Left lung (tissue), 10 donors: Measurements from ENCODE around the gene HSFX3. TPM values are rescaled to one million over a fixed set of nuclear protein-coding genes. Genes with fewer than 3 reads are reported as not detected.
A peak's percentile ranks its signal among the peaks of the same experiment; 100 is the strongest.

Source experiments
- ATAC-seq: fragments of 200-7000 bp; cut with Tn5 transposase; one replicate; pipeline ENCODE4 v1.9.1; 2020; ENCODE audit warnings: moderate library complexity
- DNase-seq, 4 donors: peaks; one replicate each; pipeline ENCODE4 v3.0.0-alpha.2; 2013 to 2020
- H3K27ac ChIP-seq, 2 donors: fragments of 200-600 bp; sonication (generic) in 1 of 2; one replicate each; pipeline versions ENCODE4 v1.5.0 to v1.8.0; 2020 to 2021
- H3K27me3 ChIP-seq, 2 donors: fragments of 200-600 bp; sonication (generic) in 1 of 2; one replicate each; pipeline versions ENCODE4 v1.5.0 to v1.8.0; 2020 to 2021
- H3K36me3 ChIP-seq, 2 donors: fragments of 200-600 bp; sonication (generic) in 1 of 2; one replicate each; pipeline versions ENCODE4 v1.5.0 to v1.8.0; 2020 to 2021
- H3K4me1 ChIP-seq, 2 donors: fragments of 200-600 bp; one replicate each; pipeline ENCODE4 v1.8.0; 2021
- H3K4me3 ChIP-seq, 2 donors: fragments of 200-600 bp; sonication (generic) in 1 of 2; one replicate each; pipeline versions ENCODE4 v1.5.0 to v1.8.0; 2020 to 2021; ENCODE audit warnings: mild to moderate bottlenecking in 1 of 2
- H3K9me3 ChIP-seq, 2 donors: fragments of 200-600 bp; sonication (generic) in 1 of 2; one replicate each; pipeline versions ENCODE4 v1.5.0 to v1.8.0; 2020 to 2021
- intact Hi-C, 2 donors: fragments of 100-400 bp; cut with DNase I; formaldehyde crosslinking; loops; one replicate each; pipeline versions ENCODE4 v1.11.2 to v1.14.2; 2022
- polyA plus RNA-seq, 6 donors: library from polyadenylated mRNA; unstranded; fragments of 120-200 nt; gene quantifications; one replicate each; pipeline ENCODE4 v1.2.1, GENCODE V29; 2013; ENCODE audit not compliant: insufficient read length in 6 of 6
- total RNA-seq, 2 donors: library from RNA; stranded (reverse); fragmentation: NEBNext Ultra II Directional; extraction: Animal tissue kit (Norgen Biotek cat#: 25700); gene quantifications; one replicate each; pipeline ENCODE4 v1.2.1, GENCODE V29; 2021
- TF ChIP-seq, protein P1 (sequence below), 2 donors: fragments of 200-600 bp; sonication (generic) in 1 of 2; IDR thresholded peaks; one replicate each; pipeline versions ENCODE4 v1.5.0 to v1.8.0; 2021; ENCODE audit warnings: antibody characterized with exemption in 2 of 2
- donor health status: DM: no; HTN: yes; CAD: no.
- donor health status: DM: no; HTN: no; CAD: no.

HSFX3 gene
- total and polyA plus RNA-seq, 8 donors, result not detected

DNA sequence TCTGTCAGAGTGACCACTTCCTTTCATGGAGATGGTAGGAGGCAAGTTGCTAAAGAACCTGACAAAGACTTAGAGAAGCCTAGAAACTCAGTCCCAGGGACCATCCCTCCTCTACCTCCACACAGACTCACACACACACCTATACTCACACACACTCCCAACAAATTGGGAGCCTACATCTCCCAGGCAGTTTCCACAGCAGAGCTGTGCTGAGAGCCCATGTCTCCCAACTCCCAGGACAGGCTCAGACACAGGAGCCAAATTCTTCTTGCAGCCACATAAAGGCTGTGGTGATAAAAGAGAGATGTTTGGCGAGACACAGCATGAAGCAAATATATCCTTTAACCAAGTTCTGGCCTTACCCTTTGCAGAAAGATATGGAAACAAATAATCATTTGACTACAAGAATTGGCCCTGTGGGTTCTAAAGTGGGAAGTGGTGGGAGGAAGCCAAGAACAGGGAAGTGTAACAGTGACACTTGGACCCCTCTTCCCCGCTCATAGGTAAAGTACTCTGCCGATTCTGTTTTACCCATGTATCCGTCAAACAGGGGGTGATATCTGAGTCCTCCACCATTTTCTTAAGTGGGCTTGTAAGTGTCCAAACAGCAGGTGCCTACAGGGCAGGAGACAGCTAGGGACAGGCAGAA lies 33.6 kb downstream of the HSFX3 start:
- TF ChIP-seq, protein P1, sequence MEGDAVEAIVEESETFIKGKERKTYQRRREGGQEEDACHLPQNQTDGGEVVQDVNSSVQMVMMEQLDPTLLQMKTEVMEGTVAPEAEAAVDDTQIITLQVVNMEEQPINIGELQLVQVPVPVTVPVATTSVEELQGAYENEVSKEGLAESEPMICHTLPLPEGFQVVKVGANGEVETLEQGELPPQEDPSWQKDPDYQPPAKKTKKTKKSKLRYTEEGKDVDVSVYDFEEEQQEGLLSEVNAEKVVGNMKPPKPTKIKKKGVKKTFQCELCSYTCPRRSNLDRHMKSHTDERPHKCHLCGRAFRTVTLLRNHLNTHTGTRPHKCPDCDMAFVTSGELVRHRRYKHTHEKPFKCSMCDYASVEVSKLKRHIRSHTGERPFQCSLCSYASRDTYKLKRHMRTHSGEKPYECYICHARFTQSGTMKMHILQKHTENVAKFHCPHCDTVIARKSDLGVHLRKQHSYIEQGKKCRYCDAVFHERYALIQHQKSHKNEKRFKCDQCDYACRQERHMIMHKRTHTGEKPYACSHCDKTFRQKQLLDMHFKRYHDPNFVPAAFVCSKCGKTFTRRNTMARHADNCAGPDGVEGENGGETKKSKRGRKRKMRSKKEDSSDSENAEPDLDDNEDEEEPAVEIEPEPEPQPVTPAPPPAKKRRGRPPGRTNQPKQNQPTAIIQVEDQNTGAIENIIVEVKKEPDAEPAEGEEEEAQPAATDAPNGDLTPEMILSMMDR (IDR thresholded peaks at IDR 0.05), result no peak
- Histone ChIP-seq H3K27me3 (peaks cover 0 to 5% of the 10 kb centered on the region in 2 donors), H3K9me3 (no peaks in the 10 kb centered on the region), H3K36me3 (no peaks in the 10 kb centered on the region), H3K27ac (no peak overlapping the region), H3K4me1 (no peaks in the 10 kb centered on the region), H3K4me3 (no peak overlapping the region)
- DNase-seq, result no peak
- intact Hi-C loops, result no loop called here
- no peak for ATAC-seq

DNA sequence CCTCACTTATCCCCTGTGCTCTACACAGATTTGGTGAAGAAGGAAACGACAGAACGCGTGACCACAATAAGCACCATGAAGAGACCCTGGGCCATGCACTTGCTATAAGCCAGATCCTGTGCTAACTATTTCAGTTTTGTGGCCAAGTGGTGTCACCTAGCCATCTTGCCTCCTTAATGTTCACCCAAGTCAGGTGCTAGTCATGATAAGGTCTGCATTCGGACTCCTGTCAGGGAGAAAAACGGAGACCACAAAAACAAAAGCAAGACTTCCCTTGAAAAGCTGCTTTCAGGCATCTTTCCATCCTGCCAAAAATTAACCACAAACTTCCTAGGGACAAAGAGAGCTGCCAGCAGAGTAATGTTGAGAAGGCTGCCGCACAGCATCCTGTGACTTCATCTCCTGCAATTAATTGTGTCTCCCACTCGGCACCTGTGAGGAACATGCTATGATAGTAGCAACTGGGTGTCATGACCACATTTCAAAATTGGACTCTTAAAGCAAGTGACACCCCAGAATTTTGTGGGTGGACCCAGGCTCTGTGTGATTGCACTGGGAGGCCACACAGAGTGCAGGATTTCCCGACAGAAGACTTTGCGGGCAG lies 35.8 kb downstream of the HSFX3 start:
- intact Hi-C loops, result no loop called here
- TF ChIP-seq, protein P1 (IDR thresholded peaks at IDR 0.05), result no peak
- ATAC-seq, result no peak
- Histone ChIP-seq H3K4me3 (no peak overlapping the region), H3K27me3 (no peaks in the 10 kb centered on the region), H3K4me1 (no peaks in the 10 kb centered on the region), H3K36me3 (no peaks in the 10 kb centered on the region), H3K27ac (no peak overlapping the region), H3K9me3 (no peaks in the 10 kb centered on the region)
- DNase-seq, result no peak

DNA sequence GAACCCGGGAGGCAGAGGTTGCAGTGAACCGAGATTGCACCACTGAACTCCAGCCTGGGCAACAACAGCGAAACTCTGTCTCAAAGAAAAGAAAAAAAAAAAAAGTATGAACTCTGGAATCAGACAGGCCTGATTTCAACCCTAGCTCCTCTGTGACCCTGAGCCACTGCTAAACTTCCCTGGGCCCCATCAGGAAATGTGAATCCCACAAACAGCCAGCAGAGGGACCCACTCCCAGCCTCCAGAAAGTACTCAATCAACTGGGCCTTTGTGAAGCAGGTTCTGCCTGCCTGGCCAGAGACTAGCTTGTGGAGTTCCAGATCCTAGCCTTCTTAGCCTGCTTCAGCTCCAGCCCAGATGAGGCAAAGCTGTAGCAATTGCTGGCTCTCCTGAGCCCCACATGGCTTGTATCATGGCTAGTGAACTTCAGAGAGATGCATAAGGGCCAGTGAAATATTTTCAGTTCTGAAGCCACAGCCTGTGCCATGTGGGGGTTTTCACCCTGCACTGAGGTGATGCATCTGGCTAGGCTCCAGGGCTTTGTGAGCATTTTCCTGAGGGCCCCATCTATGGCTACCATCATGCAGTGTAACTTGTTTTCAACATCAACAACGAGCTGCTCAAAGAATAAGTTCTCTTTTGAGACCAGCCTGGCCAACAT lies 37.4 kb downstream of the HSFX3 start:
- Histone ChIP-seq H3K4me1 (no peaks in the 10 kb centered on the region), H3K4me3 (no peak overlapping the region), H3K9me3 (no peaks in the 10 kb centered on the region), H3K27me3 (no peaks in the 10 kb centered on the region), H3K27ac (no peak overlapping the region), H3K36me3 (no peaks in the 10 kb centered on the region)
- TF ChIP-seq, protein P1 (IDR thresholded peaks at IDR 0.05), result peak; percentile 38 to 61
- DNase-seq (peak in 2 of 4 donors; percentile 41), ATAC-seq (peak; percentile 88)
- intact Hi-C loops, result no loop called here

DNA sequence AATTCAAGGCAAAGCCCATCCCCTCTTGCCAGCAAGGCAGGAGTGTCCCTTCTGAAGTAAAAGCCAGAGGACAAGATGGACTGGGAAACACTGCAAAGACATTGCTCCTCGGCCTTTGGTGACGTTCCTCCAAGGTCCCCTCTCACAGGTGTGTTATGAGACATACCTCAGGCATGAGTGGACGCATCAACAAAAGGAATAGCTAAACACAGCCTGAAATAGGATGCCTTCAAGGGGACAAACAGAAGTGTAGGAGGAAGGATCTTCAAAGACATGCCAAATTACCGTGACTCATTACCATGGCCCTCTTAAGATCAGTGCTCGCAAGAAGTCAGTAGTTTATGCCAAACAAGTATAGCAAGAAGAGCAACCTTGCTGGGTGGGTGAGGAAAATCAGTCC lies 38.6 kb downstream of the HSFX3 start:
- no peak overlapping the region for H3K4me3 ChIP-seq
- no peaks in the 10 kb centered on the region for H3K9me3 ChIP-seq
- TF ChIP-seq, protein P1 (IDR thresholded peaks at IDR 0.05), result no peak
- H3K27ac ChIP-seq, result no peak overlapping the region
- no peaks in the 10 kb centered on the region for H3K27me3 ChIP-seq
- H3K4me1 ChIP-seq, result no peaks in the 10 kb centered on the region
- no peaks in the 10 kb centered on the region for H3K36me3 ChIP-seq
- ATAC-seq (peak; percentile 27), DNase-seq (no peak)
- intact Hi-C loops, result no loop called here

DNA sequence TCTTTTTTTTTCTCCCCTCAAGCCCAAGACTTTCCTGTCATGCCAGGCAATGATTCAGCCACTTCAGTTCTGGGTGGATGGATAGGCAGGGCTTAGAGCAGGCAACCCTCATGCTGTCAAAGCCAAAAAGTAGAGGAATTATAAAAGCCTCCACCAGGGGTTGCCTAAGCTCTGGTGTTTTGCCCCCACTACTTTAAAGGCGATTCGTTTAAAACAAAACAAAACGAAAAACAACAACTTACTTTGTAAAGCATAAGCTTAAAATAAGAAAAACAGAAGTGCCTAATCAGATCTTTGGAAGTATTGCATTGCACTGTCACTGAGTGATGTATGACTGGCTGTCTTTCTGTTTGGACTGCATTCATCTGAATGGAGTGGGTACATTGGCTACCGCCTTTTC lies 39.3 kb downstream of the HSFX3 start:
- Histone ChIP-seq H3K9me3 (no peaks in the 10 kb centered on the region), H3K4me3 (no peak overlapping the region), H3K27ac (no peak overlapping the region), H3K4me1 (peaks cover 0 to 4% of the 10 kb centered on the region in 2 donors), H3K36me3 (no peaks in the 10 kb centered on the region), H3K27me3 (no peaks in the 10 kb centered on the region)
- DNase-seq (no peak), ATAC-seq (peak; percentile 60)
- intact Hi-C loops, result no loop called here
- TF ChIP-seq, protein P1 (IDR thresholded peaks at IDR 0.05), result no peak
